GM18526 (cell line): ENCODE data around the gene AKIRIN2.

ENCODE experiments used
- POLR2A ChIP-seq: IDR thresholded peaks from 3 replicates; pipeline ENCODE4 v1.6.1; 2011; ENCODE audit not compliant: insufficient read length; ENCODE audit errors: extremely low read depth

Gene AKIRIN2

DNA sequence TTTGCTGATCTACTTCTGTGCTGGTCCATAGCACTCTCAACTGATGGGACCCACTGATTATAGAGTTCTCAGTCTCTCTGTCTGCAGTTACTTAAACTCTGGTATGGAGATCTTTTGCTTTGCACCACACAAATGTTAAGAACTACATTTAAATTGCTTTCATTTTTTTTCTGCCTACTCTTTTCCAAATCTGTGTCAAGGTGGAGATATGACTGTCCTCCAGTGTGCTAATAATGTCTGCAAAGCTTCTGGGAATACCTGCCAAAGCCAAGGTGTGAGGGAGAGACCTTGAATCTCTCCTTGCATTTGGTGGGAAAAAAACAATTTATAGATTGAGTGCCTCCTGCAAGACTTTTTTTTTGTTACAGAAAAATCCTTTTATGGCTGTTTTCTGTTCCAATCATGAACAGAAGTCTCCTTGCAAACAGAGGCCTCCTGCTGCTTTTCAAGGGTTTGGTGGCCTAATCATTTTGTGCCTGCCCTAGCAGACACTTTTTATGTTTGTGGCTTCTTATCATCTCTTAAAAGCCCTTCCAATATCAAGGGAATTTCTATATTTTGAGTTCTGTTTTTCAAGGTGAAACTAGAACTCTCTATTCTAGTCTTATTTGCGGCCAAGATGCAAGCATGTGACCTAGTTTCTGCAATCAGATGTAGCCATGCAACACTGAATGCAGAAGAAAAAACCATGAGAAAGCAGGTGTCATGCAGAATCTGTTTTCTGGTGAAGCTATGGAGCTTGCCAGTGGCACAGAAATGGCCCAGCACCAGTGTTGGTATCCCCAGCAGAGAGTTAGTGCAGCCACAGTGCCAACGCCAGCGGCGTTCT is 23.2 kb upstream of the AKIRIN2 start:
- TF ChIP-seq POLR2A = no peak

DNA sequence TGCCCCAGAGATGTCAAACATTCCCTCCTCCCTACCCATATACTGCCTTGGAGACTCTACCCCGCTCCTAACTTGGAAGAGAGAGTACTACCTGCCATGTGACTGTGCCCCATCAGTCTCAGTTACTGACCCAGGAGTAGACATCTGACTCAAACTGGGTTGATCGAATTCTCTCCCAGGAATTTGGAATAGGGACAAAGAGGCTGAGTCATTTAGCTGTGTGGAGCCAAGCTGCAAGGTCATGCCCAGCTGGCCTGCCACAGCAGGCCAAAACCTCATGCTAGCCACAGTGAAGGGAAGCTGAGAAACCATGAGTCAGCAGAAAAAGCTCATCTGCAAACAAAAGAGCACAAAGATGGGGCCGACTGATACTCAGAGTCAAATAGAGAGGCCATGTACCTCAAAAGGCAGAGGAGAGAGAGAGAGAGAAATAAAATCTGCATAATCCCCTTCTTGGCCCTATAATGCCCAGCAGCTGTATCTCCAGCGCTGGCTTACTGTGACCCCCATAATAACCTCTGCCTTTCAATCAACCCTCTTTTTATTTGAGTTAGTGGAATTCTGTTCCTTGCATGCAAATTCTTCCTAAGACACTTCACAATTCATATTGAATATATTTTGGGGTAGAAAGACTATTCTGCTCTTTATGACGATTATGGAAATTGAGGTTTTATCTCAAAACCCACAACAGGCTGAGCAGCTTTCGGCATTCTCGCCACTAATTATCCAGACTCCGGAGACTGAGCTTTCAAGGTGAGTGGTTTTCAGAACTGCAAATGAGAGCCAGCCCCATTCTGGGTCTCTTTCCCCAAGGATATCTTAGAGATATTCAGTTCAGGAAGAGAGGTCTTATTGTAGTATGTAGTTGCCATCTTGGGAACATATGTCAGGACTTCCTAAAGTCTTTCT is 21.4 kb upstream of the AKIRIN2 start:
- no peak for TF ChIP-seq POLR2A

DNA sequence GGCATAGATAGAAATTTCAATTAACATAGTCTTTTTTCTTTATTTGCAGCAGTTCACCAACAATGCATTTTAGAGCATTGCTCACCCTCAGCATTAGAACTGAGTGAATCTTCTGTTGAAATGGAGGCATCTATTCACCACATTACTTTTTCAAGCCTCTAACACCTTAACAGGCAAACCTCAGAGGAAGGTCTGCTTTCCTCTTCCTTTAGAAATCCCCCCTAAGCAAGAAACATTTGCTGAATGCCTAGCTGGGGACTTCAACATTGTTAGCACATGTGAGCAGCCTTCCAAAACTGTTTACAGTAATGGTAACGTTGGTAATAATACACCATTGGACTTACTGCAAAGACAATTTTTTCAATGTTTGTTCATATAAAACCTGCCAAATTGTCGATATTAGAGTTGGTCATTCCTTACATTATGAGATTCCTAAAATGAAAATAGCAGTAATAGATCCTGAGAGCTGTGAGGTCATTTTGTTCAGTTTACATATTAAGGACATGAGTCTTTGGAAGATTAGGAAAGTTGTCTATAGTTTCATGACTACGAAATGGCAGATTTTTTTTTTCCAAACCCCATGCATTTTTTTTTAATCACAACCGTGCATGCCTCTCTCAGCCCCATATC is 20.6 kb upstream of the AKIRIN2 start:
- TF ChIP-seq POLR2A = no peak

DNA sequence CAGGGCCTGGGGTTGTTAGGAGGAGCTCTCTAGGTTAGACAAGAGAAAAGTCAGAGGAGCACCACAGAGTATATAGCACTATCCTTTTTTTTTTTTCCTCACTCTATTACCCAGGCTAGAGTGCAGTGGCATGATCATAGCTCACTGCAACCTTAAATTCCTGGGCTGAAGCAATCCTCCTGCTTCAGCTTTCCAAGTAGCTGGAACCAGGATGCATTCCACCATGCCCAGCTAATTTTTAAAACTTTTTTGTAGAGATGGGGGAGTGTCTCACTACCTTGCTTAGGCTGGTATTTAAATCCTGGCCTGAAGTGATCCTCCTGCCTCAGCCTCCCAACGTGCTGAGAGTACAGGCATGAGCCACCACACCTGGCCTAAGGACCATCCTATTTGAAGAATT is 19.3 kb upstream of the AKIRIN2 start:
- TF ChIP-seq POLR2A = no peak

DNA sequence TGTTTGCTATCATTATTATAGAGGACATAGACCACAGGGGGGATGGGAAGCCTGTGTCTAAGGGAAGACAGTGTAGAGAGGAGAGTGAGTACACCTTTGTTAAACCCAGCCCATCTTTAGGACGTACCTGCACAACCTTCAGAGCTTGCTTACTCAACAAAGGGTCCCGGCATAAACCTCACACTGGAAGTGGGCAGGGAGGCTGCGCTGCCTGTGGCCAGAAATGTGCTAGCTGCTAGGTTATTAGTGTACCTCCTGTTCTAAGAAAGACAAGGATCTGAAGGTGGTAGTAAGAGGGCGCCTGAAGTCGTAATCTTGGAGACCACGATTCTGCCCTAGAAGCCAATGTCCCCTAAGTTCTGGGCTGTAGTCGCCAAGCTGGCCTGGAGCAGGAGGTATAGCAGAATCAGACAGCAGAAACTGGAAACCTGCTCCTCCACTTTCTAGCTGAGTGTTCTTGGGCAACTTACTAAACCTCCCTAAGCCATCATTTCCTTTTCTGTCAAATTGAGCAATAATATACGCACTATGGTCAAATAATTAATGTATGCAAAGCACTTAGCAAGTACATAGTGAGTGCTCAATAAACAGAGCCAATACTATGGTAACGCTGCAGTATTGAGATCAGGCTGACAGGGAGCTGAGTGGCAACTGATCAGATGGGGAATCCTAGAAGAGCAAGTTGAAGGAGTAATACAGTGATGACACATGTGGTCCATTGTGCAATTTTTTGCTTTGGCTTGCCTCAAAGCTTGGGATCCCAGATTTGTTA is 16.8 kb upstream of the AKIRIN2 start:
- TF ChIP-seq POLR2A = no peak

DNA sequence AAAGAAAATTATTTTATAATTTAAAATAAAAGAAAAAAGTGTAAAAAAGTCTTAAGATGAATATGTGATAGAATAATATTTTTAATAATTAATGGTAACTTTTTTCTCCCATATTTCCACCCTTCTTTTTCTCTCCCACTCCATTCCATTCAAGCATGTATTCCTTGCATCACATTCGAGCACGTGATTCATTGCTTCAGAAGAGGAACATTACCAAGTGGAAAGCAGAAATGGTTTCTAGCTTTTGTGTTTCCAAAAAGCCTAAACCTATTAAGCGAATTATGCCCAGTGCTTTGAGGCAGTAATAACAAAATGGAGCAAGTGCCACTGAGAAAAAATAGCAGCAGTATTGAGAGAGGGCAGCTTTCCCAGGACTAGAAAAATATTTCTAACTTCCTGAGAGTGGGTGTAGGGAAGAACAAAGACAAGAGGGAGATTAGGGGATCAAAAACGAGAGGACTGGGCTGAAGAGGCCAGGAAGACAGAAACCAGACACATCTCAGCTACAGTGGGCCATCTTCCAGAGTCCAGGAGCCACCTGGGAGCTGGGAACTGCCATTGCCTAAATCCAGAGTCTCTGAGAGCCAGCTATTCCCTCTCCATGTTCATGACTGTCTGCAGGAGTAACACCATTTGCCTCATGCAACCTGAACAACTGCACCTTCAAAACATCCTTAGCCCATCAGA is 15.0 kb upstream of the AKIRIN2 start:
- TF ChIP-seq POLR2A = no peak

DNA sequence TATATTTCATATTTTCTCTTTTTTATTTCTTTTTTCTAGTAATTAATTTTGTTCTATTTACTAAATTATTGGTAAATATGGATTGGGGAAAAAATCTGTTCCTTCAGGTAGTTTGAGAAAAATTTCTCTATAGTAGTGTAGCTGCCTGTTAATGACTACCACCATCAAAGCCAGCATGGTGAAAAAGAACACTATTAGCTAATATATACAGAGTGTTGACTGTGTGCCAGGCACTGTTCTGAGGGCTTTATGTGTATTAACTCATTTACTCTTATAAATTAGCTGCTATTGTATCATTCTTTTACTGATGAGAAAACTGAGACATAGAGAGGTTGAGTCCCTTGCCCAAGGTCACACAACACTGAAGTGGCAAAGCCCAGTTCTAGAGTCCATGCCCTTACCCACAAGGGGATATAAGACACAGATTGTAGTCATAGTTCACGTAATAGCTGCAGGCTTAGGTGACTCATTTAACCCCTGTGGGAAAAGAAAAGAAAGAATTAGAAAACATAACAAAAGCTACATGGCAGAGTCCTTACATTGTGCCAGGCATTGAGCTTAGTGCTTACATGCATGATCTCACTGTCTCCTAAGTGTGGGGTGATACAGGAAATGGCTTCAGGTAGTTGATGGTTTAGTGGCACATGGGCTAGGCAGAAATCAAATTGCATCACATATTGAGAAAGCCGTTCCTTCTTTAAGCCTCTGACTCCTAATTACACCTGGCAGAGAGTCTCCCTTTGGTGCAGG is 12.2 kb upstream of the AKIRIN2 start:
- TF ChIP-seq POLR2A = no peak

DNA sequence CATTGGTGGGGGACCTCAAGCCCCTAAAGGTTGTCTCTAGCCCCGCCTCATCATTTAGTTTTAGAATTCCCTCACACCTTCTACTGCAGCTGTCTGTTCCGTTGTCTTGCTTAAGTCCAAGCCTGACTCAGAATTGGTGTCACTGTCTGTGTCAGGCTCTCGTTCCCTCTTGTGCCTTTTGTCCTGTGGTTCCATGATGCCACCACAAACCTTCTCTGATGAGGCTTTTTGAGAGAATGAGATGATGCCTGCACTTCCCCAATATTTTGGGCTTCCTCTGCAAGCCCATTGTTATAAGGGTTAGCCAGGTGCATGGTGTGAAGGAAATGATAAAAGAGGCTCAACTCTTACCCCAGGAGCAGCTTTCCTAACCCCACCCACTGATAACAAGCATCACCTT is 8.1 kb upstream of the AKIRIN2 start:
- TF ChIP-seq POLR2A = no peak

DNA sequence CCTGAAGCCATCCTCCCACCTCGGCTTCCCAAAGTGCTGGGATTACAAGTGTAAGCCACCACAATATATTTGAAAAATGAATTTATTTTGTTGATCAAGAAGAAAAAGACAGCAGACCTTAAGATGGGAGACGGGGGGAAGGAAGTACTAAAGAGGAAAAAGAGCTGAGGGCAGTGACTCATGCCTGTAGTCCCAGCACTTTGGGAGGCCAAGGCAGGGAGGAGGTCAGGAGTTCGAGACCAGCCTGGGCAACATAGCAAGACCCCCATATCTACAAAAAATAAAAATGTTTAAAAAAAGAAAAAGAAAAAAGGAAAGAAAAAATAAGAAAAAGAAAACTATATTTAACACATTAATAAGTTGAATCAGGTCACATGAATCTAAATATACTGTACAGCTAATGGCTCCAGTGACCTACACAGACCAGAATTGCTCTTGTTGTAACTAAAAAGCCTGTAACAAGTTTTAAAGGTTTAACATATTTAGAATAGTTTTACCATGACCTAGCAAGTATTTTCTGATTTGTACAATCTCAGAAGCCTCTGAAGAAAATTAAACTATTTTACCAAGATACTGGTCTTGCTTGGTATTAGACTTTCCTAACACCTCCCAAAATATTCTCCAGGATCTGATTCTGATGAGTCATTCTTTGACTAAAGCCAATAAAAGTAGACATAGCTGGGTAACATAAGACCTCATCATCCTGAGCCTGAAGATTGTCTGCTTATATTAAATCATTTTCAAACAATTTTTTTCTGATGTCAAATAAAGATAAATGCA is 4.3 kb upstream of the AKIRIN2 start:
- TF ChIP-seq POLR2A = no peak

DNA sequence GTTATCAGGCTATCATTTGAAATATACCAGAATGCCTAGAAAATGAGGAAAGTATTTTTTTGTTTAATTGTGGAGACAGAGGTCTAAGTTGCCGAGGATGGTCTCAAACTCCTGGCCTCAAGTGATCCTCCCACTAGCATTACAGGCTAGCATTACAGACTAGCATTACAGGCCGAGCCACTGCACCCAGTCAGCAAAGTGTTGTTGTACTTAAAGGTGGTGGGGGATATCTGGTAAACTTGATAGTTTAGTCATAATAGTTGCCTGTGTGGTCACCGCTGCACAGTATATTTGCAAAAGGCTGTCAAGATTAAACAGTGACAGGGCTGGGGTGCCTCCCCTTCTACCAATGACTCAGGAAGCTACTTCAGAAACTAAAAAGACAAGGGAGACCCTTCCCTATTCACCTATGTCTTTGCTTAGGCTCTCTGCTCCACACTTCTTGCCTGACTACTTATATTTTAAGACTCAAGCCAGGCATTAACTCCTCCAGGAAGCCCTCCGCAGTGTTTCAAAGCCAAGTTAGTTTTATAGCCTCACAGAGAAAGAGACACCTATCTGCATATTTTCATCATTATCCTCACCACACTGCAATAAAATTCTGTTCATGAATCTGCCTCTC is 3.1 kb upstream of the AKIRIN2 start:
- TF ChIP-seq POLR2A = no peak

DNA sequence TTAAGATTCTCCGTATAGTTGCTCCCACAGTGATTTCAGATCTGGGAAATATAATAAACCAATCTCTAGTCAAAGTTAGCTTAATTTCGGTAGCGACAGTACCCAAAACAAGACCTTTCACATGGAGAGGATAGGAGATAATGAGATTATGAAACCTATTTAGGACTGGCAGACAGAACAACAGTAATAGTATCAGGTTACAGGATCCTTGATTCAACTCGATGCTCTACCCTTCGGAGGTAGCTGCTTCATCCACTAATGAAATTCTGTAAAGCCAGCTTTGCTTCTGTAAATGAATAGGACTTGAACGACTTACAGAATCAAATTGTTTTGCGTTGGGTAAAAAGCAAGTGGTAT is 534 bp upstream of the AKIRIN2 start:
- TF ChIP-seq POLR2A = no peak

DNA sequence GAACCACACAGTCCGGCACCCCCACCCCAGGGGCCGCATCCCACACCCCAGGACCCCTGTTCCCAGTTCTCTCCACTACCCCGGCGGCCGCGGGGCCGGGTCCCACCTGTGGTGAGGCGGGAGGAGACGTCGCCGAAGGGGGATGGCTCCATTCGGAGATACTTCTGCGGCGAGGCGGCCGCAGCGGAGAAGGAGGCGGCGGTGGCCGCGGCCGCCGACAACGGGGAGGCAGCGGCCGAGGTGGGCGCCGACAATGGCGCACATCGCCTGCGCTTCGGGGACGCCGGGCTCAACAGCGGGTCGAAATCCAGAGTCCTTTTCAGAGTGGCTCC is 723 bp downstream of the AKIRIN2 start:
- no peak for TF ChIP-seq POLR2A
